ENCODE measurements around the gene MYOF. TPM values are rescaled to one million over a fixed set of nuclear protein-coding genes. Genes with fewer than 3 reads are reported as not detected.

MYOF gene
- polyA plus RNA-seq, 1 of the 3 experiments (the other 2 are of a cell fraction): 103 TPM

DNA sequence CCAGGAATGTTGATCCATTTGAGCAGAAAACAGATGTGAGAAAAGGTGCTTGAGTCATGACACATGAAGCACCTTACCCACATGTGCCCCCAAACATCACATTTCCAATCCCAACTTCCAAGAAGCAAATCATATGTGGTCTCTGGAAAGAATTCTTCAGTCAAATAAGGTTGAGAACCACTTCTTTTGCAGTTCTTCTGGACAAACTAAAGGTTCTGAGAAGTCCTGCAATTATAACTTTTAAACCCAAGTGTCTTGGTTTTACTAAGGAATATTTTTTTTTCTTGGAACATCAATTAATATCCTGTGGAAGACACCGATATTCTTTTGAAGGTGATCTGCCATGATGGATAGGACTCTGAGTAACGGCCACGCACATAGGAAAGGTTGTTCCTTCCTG is 151.3 kb downstream of the MYOF start (continued):
- TF ChIP-seq REST (IDR thresholded peaks at IDR 0.05; ENCODE audit: low read depth, low read length) (no peak), GATA2 (CRISPR knock-in tag; IDR thresholded peaks at IDR 0.05) (no peak), TEAD4 (IDR thresholded peaks at IDR 0.05; ENCODE audit: borderline replicate concordance, insufficient read depth) (no peak), RAD21 (IDR thresholded peaks at IDR 0.05; ENCODE audit: low read length) (no peak), YY1 (IDR thresholded peaks at IDR 0.05; ENCODE audit: low read depth) (no peak), TCF12 (IDR thresholded peaks at IDR 0.05) (no peak)

DNA sequence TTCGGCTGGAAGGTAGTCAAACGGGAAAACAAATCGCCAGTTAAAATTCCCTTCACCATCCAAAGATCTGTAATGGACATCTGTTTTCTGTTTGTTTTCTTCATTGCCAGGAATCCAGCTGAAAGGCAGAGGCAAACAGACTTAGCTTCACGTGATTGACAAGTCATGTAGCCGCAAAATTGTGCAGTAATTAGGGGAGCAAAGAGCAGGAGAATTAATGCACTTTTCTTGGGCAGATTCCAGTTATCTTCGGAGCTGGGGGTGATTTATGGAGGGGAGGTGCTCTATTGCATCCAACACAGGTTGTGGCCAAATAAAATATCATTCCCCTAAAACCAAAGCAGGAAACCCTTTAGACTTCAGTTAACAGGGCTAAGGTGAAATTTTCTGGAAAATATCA is 162.2 kb downstream of the MYOF start:
- TF ChIP-seq FOSL2 (IDR thresholded peaks at IDR 0.05; ENCODE audit: borderline replicate concordance, low read depth): no peak
- TF ChIP-seq MEF2A (IDR thresholded peaks at IDR 0.05; ENCODE audit: borderline replicate concordance, low read depth): no peak
- no peak for TF ChIP-seq CTCF (IDR thresholded peaks at IDR 0.05)
- TF ChIP-seq, protein P1, sequence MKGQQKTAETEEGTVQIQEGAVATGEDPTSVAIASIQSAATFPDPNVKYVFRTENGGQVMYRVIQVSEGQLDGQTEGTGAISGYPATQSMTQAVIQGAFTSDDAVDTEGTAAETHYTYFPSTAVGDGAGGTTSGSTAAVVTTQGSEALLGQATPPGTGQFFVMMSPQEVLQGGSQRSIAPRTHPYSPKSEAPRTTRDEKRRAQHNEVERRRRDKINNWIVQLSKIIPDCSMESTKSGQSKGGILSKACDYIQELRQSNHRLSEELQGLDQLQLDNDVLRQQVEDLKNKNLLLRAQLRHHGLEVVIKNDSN (IDR thresholded peaks at IDR 0.05; ENCODE audit: borderline replicate concordance, low read depth): no peak
- TF ChIP-seq RCOR1 (IDR thresholded peaks at IDR 0.05; ENCODE audit: low read length): 0 out of 2 replicates have a peak, but pooled peaks have one; percentile 27
- TF ChIP-seq SMC3 (IDR thresholded peaks at IDR 0.05; ENCODE audit: low read depth, low read length): no peak
- TF ChIP-seq, protein P2, sequence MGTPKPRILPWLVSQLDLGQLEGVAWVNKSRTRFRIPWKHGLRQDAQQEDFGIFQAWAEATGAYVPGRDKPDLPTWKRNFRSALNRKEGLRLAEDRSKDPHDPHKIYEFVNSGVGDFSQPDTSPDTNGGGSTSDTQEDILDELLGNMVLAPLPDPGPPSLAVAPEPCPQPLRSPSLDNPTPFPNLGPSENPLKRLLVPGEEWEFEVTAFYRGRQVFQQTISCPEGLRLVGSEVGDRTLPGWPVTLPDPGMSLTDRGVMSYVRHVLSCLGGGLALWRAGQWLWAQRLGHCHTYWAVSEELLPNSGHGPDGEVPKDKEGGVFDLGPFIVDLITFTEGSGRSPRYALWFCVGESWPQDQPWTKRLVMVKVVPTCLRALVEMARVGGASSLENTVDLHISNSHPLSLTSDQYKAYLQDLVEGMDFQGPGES (IDR thresholded peaks at IDR 0.05; ENCODE audit: low read depth, low read length): no peak
- peak in 1 of 2 experiments; percentile 52; a peak in 2 of 4 replicates for TF ChIP-seq EP300 (IDR thresholded peaks at IDR 0.05; ENCODE audit: borderline replicate concordance in 1 of 2, low read depth in 1 of 2, low read length in 1 of 2)
- no peak for TF ChIP-seq REST (IDR thresholded peaks at IDR 0.05; ENCODE audit: low read depth, low read length)
- TF ChIP-seq GATA2 (CRISPR knock-in tag; IDR thresholded peaks at IDR 0.05): no peak
- no peak for TF ChIP-seq EZH2phosphoT487 (IDR thresholded peaks at IDR 0.05; ENCODE audit: borderline replicate concordance, low read depth)
- no peak for TF ChIP-seq GABPA (IDR thresholded peaks at IDR 0.05; ENCODE audit: low read depth)
- no peak for TF ChIP-seq RAD21 (IDR thresholded peaks at IDR 0.05; ENCODE audit: low read length)
- no peak for TF ChIP-seq FOXM1 (IDR thresholded peaks at IDR 0.05; ENCODE audit: low read depth)
- no peak for TF ChIP-seq MAX (IDR thresholded peaks at IDR 0.05; ENCODE audit: low read depth)
- Histone ChIP-seq H3K79me2 (ENCODE audit: insufficient read depth) (no peaks in the 10 kb centered on the region), H3F3A (replicated peaks; ENCODE audit: insufficient read depth) (no peaks in the 10 kb centered on the region), H3K9me2 (no peaks in the 10 kb centered on the region), H3K4me1 (ENCODE audit: control insufficient read depth in 1 of 2, insufficient read depth in 2 of 2, low read depth in 1 of 2, low read length in 1 of 2) (peaks cover 0 to 11% of the 10 kb centered on the region in 2 experiments; a peak in 1 of 4 replicates), H4K20me1 (ENCODE audit: insufficient read depth) (no peaks in the 10 kb centered on the region), H3K9me3 (no peaks in the 10 kb centered on the region), H3K4me3 (ENCODE audit: low read depth in 2 of 2, low read length in 1 of 2) (no peak overlapping the region), H2AFZ (ENCODE audit: low read depth) (no peak overlapping the region), H3K4me2 (no peak overlapping the region), H3K9ac (no peak overlapping the region), H3K27ac (ENCODE audit: low read depth in 2 of 2, low read length in 1 of 2) (0 out of 4 replicates have a peak overlapping the region, but pooled peaks of 1 of the 2 experiments have one; percentile 11), H3K27me3 (ENCODE audit: insufficient read depth) (no peaks in the 10 kb centered on the region), H3K36me3 (replicated peaks in 1 of 2; ENCODE audit: control insufficient read depth in 1 of 2, insufficient read depth in 2 of 2, low read length in 1 of 2) (peaks cover 41 to 62% of the 10 kb centered on the region in 2 experiments)
- WGBS (ENCODE audit: low lambda C conversion rate): 46% methylated on average over 6 of the region's 6 CpGs
- POLR2A ChIA-PET: no interaction called here
- peak; percentile 45 for DNase-seq
- CTCF ChIA-PET: interaction anchor here (2.0 kb wide), 1 partner anchor 33 kb away, joined by 11 read pairs; no protein-coding TSS in a partner anchor

All from SK-N-SH (cell line).